Keratinocyte (primary cell): ENCODE results near the gene KLHDC3. TPM values are rescaled to one million over a fixed set of nuclear protein-coding genes. Genes with fewer than 3 reads are reported as not detected.
A peak's percentile ranks its signal among the peaks of the same experiment; 100 is the strongest.

Experiments
- DNase-seq: peaks from one replicate; pipeline ENCODE4 v3.0.0-alpha.2; 2011; ENCODE audit warnings: low read depth, missing footprints, low spot score
- FAIRE-seq: peaks from 2 replicates; lab custom pipeline; 2011; peaks lifted over from hg19 to GRCh38; lab: Jason Lieb, UNC
- H2AFZ ChIP-seq: 2 replicates; pipeline ENCODE4 v1.6.0; 2012; ENCODE audit warnings: low read length, control low read depth, inconsistent platforms; ENCODE audit not compliant: control insufficient read depth
- H3K27ac ChIP-seq: 2 replicates; pipeline ENCODE4 v1.5.1; 2011; ENCODE audit warnings: low read length; ENCODE audit not compliant: control insufficient read depth, insufficient read depth
- H3K27me3 ChIP-seq: 3 replicates; pipeline ENCODE4 v1.6.0; 2011; ENCODE audit warnings: low read length; ENCODE audit not compliant: control insufficient read depth, insufficient read depth; ENCODE audit errors: extremely low read depth
- H3K36me3 ChIP-seq, 2 experiments: 2 replicates in 1 of 2; 3 replicates in 1 of 2; pipeline ENCODE4 v1.5.1; 2011; ENCODE audit warnings: low read length in 2 of 2, mild to moderate bottlenecking in 1 of 2; ENCODE audit not compliant: control insufficient read depth in 2 of 2, insufficient read depth in 2 of 2; ENCODE audit errors: extremely low read depth in 1 of 2
- H3K4me1 ChIP-seq: 3 replicates; pipeline ENCODE4 v1.5.1; 2011; ENCODE audit warnings: low read length; ENCODE audit not compliant: control insufficient read depth, insufficient read depth; ENCODE audit errors: extremely low read depth
- H3K4me2 ChIP-seq: 3 replicates; pipeline ENCODE4 v1.6.0; 2011; ENCODE audit warnings: low read depth, low read length; ENCODE audit not compliant: control insufficient read depth, insufficient read depth; ENCODE audit errors: extremely low read depth
- H3K4me3 ChIP-seq, 3 experiments: fragments of 200-600 bp in 1 of 3; sonication (generic) in 1 of 3; 2 replicates in 2 of 3; 3 replicates in 1 of 3; pipeline ENCODE4 v1.5.1; 2011 to 2016; ENCODE audit warnings: low read length in 3 of 3, mild to moderate bottlenecking in 3 of 3, control low read depth in 2 of 3, inconsistent platforms in 1 of 3, low read depth in 1 of 3, mixed read lengths in 1 of 3, mixed run types in 1 of 3, moderate library complexity in 1 of 3; ENCODE audit not compliant: control insufficient read depth in 2 of 3, insufficient read depth in 2 of 3; ENCODE audit errors: extremely low read depth in 1 of 3
- H3K79me2 ChIP-seq: 2 replicates; pipeline ENCODE4 v1.6.0; 2012; ENCODE audit warnings: low read length; ENCODE audit not compliant: control insufficient read depth, insufficient read depth
- H3K9ac ChIP-seq: 3 replicates; pipeline ENCODE4 v1.6.0; 2011; ENCODE audit warnings: low read length; ENCODE audit not compliant: control insufficient read depth, insufficient read depth; ENCODE audit errors: extremely low read depth
- H3K9me1 ChIP-seq: 3 replicates; pipeline ENCODE4 v1.6.0; 2011; ENCODE audit warnings: low read length; ENCODE audit not compliant: control insufficient read depth, insufficient read depth; ENCODE audit errors: extremely low read depth
- H3K9me3 ChIP-seq: 2 replicates; pipeline ENCODE4 v1.5.1; 2012; ENCODE audit warnings: low read depth, low read length; ENCODE audit not compliant: control insufficient read depth
- H4K20me1 ChIP-seq: 3 replicates; pipeline ENCODE4 v1.6.0; 2011; ENCODE audit warnings: low read length; ENCODE audit not compliant: control insufficient read depth, insufficient read depth; ENCODE audit errors: extremely low read depth
- EZH2 ChIP-seq: IDR thresholded peaks from one replicate; pipeline ENCODE4 v1.6.1; 2012; ENCODE audit warnings: inconsistent platforms, mild to moderate bottlenecking, low read length, moderate library complexity
- dilution Hi-C: fragments of 300-500 bp; cut with MboI; formaldehyde crosslinking; loops from one replicate; pipeline ENCODE4 v1.7.0; 2020; ENCODE audit warnings: low sequenced_read_pairs; ENCODE audit not compliant: extremely low pct_ligation_motif_present
- polyA plus RNA-seq, 5 experiments: library from polyadenylated mRNA; depleted of rRNA in 3 of 5; stranded (reverse) in 3 of 5; stranded (forward) in 1 of 5; unstranded in 1 of 5; fragments of >200 nt; gene quantifications; 1 replicate in 1 of 5; 2 replicates in 3 of 5; 3 replicates in 1 of 5; pipeline versions ENCODE4 v1.2.1 to v1.2.3, GENCODE V29; 2011 to 2012; ENCODE audit warnings: missing spikeins in 2 of 5, low read depth in 1 of 5, low replicate concordance in 1 of 5
- TF ChIP-seq, protein P1 (sequence below), 3 experiments: IDR thresholded peaks in 1 of 3; conservative IDR thresholded peaks in 1 of 3; optimal IDR thresholded peaks in 1 of 3; 2 replicates in 2 of 3; 3 replicates in 1 of 3; pipeline versions ENCODE3 to v1.5.1; 2011; ENCODE audit warnings: low read length in 3 of 3, mild to moderate bottlenecking in 3 of 3, moderate library complexity in 2 of 3, control low read depth in 1 of 3, inconsistent platforms in 1 of 3; ENCODE audit not compliant: insufficient read depth in 2 of 3; ENCODE audit errors: extremely low read depth in 1 of 3

Gene KLHDC3
- polyA plus RNA-seq, 1 donor (not counting 4 experiments of a cell fraction or from before 2014, with no cell fraction given) = 24.8 TPM

DNA sequence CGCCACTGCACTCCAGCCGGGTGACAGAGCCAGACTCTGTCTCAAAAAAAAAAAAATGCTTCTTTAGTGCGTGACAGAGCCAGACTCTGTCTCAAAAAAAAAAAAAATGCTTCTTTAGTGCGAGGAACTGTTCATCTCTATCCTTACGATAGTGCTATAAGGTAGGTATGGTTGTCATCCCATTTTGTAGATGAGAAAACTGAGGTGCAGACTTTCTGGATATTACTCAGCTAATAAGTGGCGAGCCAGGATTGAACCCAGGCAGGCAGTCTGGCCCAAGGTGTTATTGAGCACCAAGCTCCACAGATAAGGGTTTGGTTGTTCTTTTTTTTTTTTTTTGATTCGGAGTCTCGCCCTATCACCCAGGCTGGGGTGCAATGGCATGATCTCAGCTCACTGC, 12.2 kb upstream of the KLHDC3 start:
- no peak overlapping the region for H2AFZ ChIP-seq
- H3K4me2 ChIP-seq = no peak overlapping the region
- H3K9me3 ChIP-seq = no peaks in the 10 kb centered on the region
- H3K36me3 ChIP-seq = peaks cover 7 to 8% of the 10 kb centered on the region in 2 experiments
- H3K27me3 ChIP-seq = no peaks in the 10 kb centered on the region
- H3K27ac ChIP-seq = no peak overlapping the region
- FAIRE-seq (no peak), DNase-seq (no peak)
- H4K20me1 ChIP-seq = no peaks in the 10 kb centered on the region
- H3K9ac ChIP-seq = no peak overlapping the region
- TF ChIP-seq, protein P1, sequence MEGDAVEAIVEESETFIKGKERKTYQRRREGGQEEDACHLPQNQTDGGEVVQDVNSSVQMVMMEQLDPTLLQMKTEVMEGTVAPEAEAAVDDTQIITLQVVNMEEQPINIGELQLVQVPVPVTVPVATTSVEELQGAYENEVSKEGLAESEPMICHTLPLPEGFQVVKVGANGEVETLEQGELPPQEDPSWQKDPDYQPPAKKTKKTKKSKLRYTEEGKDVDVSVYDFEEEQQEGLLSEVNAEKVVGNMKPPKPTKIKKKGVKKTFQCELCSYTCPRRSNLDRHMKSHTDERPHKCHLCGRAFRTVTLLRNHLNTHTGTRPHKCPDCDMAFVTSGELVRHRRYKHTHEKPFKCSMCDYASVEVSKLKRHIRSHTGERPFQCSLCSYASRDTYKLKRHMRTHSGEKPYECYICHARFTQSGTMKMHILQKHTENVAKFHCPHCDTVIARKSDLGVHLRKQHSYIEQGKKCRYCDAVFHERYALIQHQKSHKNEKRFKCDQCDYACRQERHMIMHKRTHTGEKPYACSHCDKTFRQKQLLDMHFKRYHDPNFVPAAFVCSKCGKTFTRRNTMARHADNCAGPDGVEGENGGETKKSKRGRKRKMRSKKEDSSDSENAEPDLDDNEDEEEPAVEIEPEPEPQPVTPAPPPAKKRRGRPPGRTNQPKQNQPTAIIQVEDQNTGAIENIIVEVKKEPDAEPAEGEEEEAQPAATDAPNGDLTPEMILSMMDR (optimal IDR thresholded peaks at IDR 0.05 in 1 of 3, IDR thresholded peaks at IDR 0.05 in 1 of 3, conservative IDR thresholded peaks at IDR 0.05 in 1 of 3; ENCODE audit: extremely low read depth in 1 of 3, insufficient read depth in 2 of 3, low read length in 3 of 3) = no peak
- TF ChIP-seq EZH2 = no peak
- peaks cover 2% of the 10 kb centered on the region for H3K79me2 ChIP-seq
- no peak overlapping the region for H3K4me3 ChIP-seq
- dilution Hi-C loops = no loop called here
- no peaks in the 10 kb centered on the region for H3K9me1 ChIP-seq
- no peaks in the 10 kb centered on the region for H3K4me1 ChIP-seq

DNA sequence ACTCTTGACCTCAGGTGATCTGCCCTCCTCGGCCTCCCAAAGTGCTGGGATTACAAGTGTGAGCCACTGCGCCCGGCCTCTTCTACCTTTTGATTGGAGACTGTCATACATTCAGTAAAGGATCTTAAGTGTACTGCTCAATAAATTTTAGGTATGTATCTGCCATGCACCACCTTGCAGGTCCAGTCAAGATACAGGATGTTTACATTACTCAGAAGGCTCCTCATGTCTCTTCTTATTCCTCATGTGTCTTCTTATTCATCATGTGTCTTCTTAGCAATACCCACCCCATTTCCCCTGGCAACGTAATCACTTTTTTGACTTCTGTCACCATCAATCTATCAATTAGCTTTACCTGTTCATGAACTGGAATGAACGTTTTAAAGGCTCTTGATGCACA, 8.2 kb upstream of the KLHDC3 start:
- Histone ChIP-seq H3K9me3 (no peaks in the 10 kb centered on the region), H3K9me1 (no peaks in the 10 kb centered on the region), H3K4me1 (no peaks in the 10 kb centered on the region), H3K4me2 (no peak overlapping the region), H3K36me3 (peaks cover 24 to 29% of the 10 kb centered on the region in 2 experiments), H3K9ac (no peak overlapping the region), H2AFZ (no peak overlapping the region), H3K79me2 (no peaks in the 10 kb centered on the region), H3K4me3 (no peak overlapping the region), H4K20me1 (no peaks in the 10 kb centered on the region), H3K27ac (no peak overlapping the region), H3K27me3 (no peaks in the 10 kb centered on the region)
- DNase-seq (no peak), FAIRE-seq (peak; percentile 23)
- TF ChIP-seq EZH2 = no peak
- TF ChIP-seq, protein P1 (optimal IDR thresholded peaks at IDR 0.05 in 1 of 3, IDR thresholded peaks at IDR 0.05 in 1 of 3, conservative IDR thresholded peaks at IDR 0.05 in 1 of 3; ENCODE audit: extremely low read depth in 1 of 3, insufficient read depth in 2 of 3, low read length in 3 of 3) = no peak
- dilution Hi-C loops = no loop called here
